Panc1 (cell line): ENCODE data around the gene FAM204A. TPM values are rescaled to one million over a fixed set of nuclear protein-coding genes. Genes with fewer than 3 reads are reported as not detected.

Experiments
- ATAC-seq: fragments of 200-7000 bp; cut with Tn5 transposase; 2 replicates; pipeline ENCODE4 v1.9.1; 2020; ENCODE audit warnings: mild to moderate bottlenecking, moderate library complexity
- BruUV-seq: library from RNA; stranded (reverse); fragments of 400-500 nt; replicated peaks from 2 replicates; lab custom pipeline; 2021; lab: Mats Ljungman, UMichigan
- CTCF ChIA-PET: fragments of 300-600 bp; sonication (Branson Sonifier 250); formaldehyde crosslinking; loops from one replicate; lab custom pipeline; 2022; ENCODE audit warnings: antibody characterized with exemption; lab: Charles Lee
- POLR2A ChIA-PET: fragments of 300-600 bp; sonication (Branson Sonifier 250); formaldehyde crosslinking; loops from one replicate; lab custom pipeline; 2022; ENCODE audit warnings: antibody characterized with exemption; lab: Charles Lee
- DNase-seq: peaks from one replicate; pipeline ENCODE4 v3.0.0-alpha.2; 2010; ENCODE audit warnings: low read depth, low spot score
- H3K27ac ChIP-seq: 2 replicates; pipeline ENCODE4 v1.5.1; 2011; ENCODE audit warnings: mild to moderate bottlenecking, low read length, inconsistent platforms
- H3K27me3 ChIP-seq: fragments of 200-500 bp; sonication (Bioruptor generic); 2 replicates; pipeline ENCODE4 v1.6.0; 2014; ENCODE audit warnings: low read length, inconsistent platforms; ENCODE audit not compliant: control insufficient read depth, insufficient read depth
- H3K36me3 ChIP-seq: fragments of 200-500 bp; sonication (Bioruptor generic); 2 replicates; pipeline ENCODE4 v1.5.1; 2014; ENCODE audit warnings: inconsistent platforms, mild to moderate bottlenecking, low read length, moderate library complexity; ENCODE audit not compliant: control insufficient read depth, insufficient read depth
- H3K4me1 ChIP-seq: 2 replicates; pipeline ENCODE4 v1.5.1; 2011; ENCODE audit warnings: inconsistent platforms, mild to moderate bottlenecking, low read length, moderate library complexity; ENCODE audit not compliant: control insufficient read depth, insufficient read depth
- H3K4me3 ChIP-seq, 2 experiments: 2 replicates each; pipeline ENCODE4 v1.5.1; 2011 to 2012; ENCODE audit warnings: low read depth in 2 of 2, low read length in 2 of 2, mild to moderate bottlenecking in 2 of 2, inconsistent platforms in 1 of 2, moderate library complexity in 1 of 2
- H3K9me3 ChIP-seq: fragments of 200-500 bp; sonication (Bioruptor generic); 2 replicates; pipeline ENCODE4 v1.5.1; 2014; ENCODE audit warnings: low read depth, mild to moderate bottlenecking, inconsistent platforms, low read length, moderate library complexity; ENCODE audit not compliant: control insufficient read depth, insufficient read depth
- POLR2AphosphoS5 ChIP-seq: IDR thresholded peaks from 2 replicates; pipeline ENCODE4 v1.6.1; 2012; ENCODE audit warnings: mild to moderate bottlenecking, low read depth, low read length, moderate library complexity
- SIN3A ChIP-seq: IDR thresholded peaks from 2 replicates; pipeline ENCODE4 v1.6.1; 2012; ENCODE audit warnings: low read depth, mild to moderate bottlenecking, low read length, moderate library complexity, borderline replicate concordance; ENCODE audit not compliant: insufficient read depth
- TCF7L2 ChIP-seq: IDR thresholded peaks from 2 replicates; pipeline ENCODE4 v1.6.1; 2011; ENCODE audit warnings: mild to moderate bottlenecking, low read depth, low read length, inconsistent platforms
- in situ Hi-C: cut with HindIII; loops from 2 replicates; pipeline ENCODE4 v1.10.0; 2016; ENCODE audit warnings: low sequenced_read_pairs, low pct_unique_long_range_greater_than_20kb
- intact Hi-C: fragments of 100-400 bp; cut with micrococcal nuclease; formaldehyde crosslinking; loops from one replicate; pipeline ENCODE4 v1.10.0; 2022; ENCODE audit not compliant: unreplicated experiment
- total RNA-seq: library from RNA; stranded (reverse); gene quantifications from one replicate; pipeline ENCODE4 v1.2.1, GENCODE V29; 2021; ENCODE audit not compliant: unreplicated experiment
- TF ChIP-seq, protein P1 (sequence below): fragments of 450-650 bp; IDR thresholded peaks from 2 replicates; pipeline ENCODE4 v1.5.1; 2017; ENCODE audit warnings: mild to moderate bottlenecking
- TF ChIP-seq, protein P2 (sequence below), 2 experiments: IDR thresholded peaks; 2 replicates each; pipeline ENCODE4 v1.6.1; 2011 to 2012; ENCODE audit warnings: low read depth in 2 of 2, control low read depth in 1 of 2, low read length in 1 of 2, mild to moderate bottlenecking in 1 of 2, moderate library complexity in 1 of 2; ENCODE audit not compliant: insufficient read depth in 1 of 2

The FAM204A gene
- total RNA-seq, 1 experiment from 2014 or later, result 69.1 TPM

DNA sequence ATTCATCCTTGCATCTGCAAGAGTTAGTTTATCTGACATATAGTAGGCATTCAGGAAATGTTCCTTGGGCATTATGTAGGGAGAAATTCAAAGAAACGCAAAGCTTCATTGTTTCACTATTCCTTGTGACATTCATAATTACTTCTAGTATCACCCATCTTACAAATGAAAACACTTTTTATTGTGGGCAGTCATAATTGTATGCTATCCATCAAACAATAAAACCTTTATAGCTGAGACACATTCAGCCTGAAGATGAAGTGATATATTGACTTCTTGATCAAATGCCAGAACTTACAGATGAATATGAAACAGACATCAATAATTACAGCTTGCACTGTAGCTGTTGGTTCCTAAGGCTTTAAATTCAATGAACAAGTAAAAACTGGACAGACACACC lies 36.4 kb downstream of the FAM204A start:
- ChIA-PET POLR2A (no interaction called here), CTCF (no interaction called here)
- peaks cover 19% of the 10 kb centered on the region for H3K36me3 ChIP-seq
- TF ChIP-seq TCF7L2, result no peak
- TF ChIP-seq, protein P1, sequence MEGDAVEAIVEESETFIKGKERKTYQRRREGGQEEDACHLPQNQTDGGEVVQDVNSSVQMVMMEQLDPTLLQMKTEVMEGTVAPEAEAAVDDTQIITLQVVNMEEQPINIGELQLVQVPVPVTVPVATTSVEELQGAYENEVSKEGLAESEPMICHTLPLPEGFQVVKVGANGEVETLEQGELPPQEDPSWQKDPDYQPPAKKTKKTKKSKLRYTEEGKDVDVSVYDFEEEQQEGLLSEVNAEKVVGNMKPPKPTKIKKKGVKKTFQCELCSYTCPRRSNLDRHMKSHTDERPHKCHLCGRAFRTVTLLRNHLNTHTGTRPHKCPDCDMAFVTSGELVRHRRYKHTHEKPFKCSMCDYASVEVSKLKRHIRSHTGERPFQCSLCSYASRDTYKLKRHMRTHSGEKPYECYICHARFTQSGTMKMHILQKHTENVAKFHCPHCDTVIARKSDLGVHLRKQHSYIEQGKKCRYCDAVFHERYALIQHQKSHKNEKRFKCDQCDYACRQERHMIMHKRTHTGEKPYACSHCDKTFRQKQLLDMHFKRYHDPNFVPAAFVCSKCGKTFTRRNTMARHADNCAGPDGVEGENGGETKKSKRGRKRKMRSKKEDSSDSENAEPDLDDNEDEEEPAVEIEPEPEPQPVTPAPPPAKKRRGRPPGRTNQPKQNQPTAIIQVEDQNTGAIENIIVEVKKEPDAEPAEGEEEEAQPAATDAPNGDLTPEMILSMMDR, result no peak
- DNase-seq, result no peak
- in situ Hi-C loops (no loop called here), intact Hi-C loops (no loop called here)
- H3K4me3 ChIP-seq, result no peak overlapping the region
- ATAC-seq, result no peak
- no TSS peak for BruUV-seq
- H3K27ac ChIP-seq, result no peak overlapping the region
- H3K9me3 ChIP-seq, result no peaks in the 10 kb centered on the region
- H3K27me3 ChIP-seq, result no peaks in the 10 kb centered on the region
- peaks cover 3% of the 10 kb centered on the region; the same call in 1 of the 2 replicates for H3K4me1 ChIP-seq

DNA sequence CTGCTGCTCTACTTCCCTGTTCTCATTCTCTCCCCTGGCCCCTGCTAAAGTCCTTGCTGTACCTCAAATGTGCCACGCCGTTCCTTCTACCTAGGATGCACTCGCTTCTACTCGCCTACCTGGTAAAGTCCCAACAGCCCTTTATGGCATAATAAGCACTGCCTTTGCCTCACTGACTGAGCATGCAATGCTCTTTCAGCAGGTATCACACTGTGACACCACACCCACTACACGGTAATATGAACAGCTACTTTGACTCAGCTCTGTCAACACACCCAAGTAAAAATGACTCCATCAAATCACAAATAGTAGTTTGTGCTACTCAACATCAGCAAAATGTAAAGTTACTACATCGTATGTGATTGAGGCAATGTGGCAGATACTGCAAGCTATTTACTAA lies 37.6 kb downstream of the FAM204A start:
- TF ChIP-seq POLR2AphosphoS5, result no peak
- no peak for TF ChIP-seq TCF7L2
- ATAC-seq (no peak), DNase-seq (no peak)
- H3K27me3 ChIP-seq, result no peaks in the 10 kb centered on the region
- in situ Hi-C loops (no loop called here), intact Hi-C loops (no loop called here)
- BruUV-seq, result no TSS peak
- no peaks in the 10 kb centered on the region for H3K9me3 ChIP-seq
- CTCF ChIA-PET, result no interaction called here
- no peak overlapping the region for H3K27ac ChIP-seq
- no peak overlapping the region for H3K4me3 ChIP-seq
- H3K4me1 ChIP-seq, result no peaks in the 10 kb centered on the region
- H3K36me3 ChIP-seq, result peaks cover 17% of the 10 kb centered on the region
- POLR2A ChIA-PET, result no interaction called here

DNA sequence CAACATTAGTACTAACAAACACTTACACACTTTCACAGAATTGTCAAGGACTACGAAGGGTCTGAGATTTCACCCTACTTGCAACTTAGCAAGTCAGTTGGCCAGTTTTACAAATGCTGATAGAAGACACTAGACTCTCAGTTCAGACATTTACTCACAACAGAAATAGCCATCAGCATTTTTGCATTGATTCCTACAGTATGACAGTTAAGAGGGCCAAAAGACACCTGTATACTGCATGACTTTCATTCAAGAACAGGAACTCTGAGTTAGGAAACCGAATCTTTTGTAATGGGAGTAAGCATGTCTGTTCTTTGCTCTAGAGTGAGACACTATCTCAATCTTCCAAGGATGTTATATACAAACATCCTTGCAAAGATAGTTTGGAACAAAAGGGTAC lies 40.9 kb downstream of the FAM204A start:
- H3K27me3 ChIP-seq, result no peaks in the 10 kb centered on the region
- ChIA-PET CTCF (no interaction called here), POLR2A (no interaction called here)
- DNase-seq (no peak), ATAC-seq (no peak)
- H3K36me3 ChIP-seq, result no peaks in the 10 kb centered on the region
- intact Hi-C loops (no loop called here), in situ Hi-C loops (no loop called here)
- no peaks in the 10 kb centered on the region for H3K9me3 ChIP-seq
- H3K27ac ChIP-seq, result no peak overlapping the region
- no peak for TF ChIP-seq TCF7L2
- TF ChIP-seq SIN3A, result no peak
- TF ChIP-seq POLR2AphosphoS5, result no peak
- TF ChIP-seq, protein P1, result no peak
- TF ChIP-seq, protein P2, sequence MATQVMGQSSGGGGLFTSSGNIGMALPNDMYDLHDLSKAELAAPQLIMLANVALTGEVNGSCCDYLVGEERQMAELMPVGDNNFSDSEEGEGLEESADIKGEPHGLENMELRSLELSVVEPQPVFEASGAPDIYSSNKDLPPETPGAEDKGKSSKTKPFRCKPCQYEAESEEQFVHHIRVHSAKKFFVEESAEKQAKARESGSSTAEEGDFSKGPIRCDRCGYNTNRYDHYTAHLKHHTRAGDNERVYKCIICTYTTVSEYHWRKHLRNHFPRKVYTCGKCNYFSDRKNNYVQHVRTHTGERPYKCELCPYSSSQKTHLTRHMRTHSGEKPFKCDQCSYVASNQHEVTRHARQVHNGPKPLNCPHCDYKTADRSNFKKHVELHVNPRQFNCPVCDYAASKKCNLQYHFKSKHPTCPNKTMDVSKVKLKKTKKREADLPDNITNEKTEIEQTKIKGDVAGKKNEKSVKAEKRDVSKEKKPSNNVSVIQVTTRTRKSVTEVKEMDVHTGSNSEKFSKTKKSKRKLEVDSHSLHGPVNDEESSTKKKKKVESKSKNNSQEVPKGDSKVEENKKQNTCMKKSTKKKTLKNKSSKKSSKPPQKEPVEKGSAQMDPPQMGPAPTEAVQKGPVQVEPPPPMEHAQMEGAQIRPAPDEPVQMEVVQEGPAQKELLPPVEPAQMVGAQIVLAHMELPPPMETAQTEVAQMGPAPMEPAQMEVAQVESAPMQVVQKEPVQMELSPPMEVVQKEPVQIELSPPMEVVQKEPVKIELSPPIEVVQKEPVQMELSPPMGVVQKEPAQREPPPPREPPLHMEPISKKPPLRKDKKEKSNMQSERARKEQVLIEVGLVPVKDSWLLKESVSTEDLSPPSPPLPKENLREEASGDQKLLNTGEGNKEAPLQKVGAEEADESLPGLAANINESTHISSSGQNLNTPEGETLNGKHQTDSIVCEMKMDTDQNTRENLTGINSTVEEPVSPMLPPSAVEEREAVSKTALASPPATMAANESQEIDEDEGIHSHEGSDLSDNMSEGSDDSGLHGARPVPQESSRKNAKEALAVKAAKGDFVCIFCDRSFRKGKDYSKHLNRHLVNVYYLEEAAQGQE (IDR thresholded peaks at IDR 0.05; ENCODE audit: insufficient read depth in 1 of 2, low read depth in 2 of 2, low read length in 1 of 2), result no peak
- BruUV-seq, result no TSS peak
- H3K4me1 ChIP-seq, result no peaks in the 10 kb centered on the region
- no peak overlapping the region for H3K4me3 ChIP-seq
